ENCODE data around the gene CAMK2D. TPM values are rescaled to one million over a fixed set of nuclear protein-coding genes. Genes with fewer than 3 reads are reported as not detected.

CAMK2D gene
- total RNA-seq, 1 experiment from 2014 or later, result 9.0 TPM

DNA sequence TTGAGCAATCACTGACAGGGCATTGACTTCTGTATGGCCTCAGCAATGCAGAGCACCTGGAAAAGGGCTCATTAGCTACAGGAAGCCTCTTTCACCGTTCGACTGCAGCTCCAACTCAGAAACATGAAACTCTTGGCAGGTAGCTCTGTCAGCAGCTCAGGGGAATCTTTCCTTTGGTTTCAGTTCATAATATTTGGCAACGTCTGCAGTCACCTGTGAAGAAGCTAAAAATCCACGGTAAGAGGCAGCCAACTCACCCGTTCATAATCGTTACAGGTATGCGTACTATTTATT, 354.9 kb downstream of the CAMK2D start:
- Histone ChIP-seq H2BK120ac (ENCODE audit: low read depth, low read length, poor library complexity, severe bottlenecking) (no peak overlapping the region), H2BK5ac (ENCODE audit: insufficient read length, low read length) (no peak overlapping the region), H3K23me2 (ENCODE audit: insufficient read length, low read depth, low read length, poor library complexity, severe bottlenecking) (no peaks in the 10 kb centered on the region), H4K5ac (ENCODE audit: insufficient read length, low read depth, low read length) (no peak overlapping the region), H3K79me2 (ENCODE audit: insufficient read depth, low read length) (no peaks in the 10 kb centered on the region), H2AFZ (ENCODE audit: low read length) (no peak overlapping the region), H2BK15ac (ENCODE audit: low read depth, low read length) (no peak overlapping the region), H3K56ac (ENCODE audit: insufficient read length, low read depth, low read length) (no peak overlapping the region), H4K20me1 (ENCODE audit: control insufficient read depth, insufficient read depth, insufficient read length) (no peaks in the 10 kb centered on the region), H4K91ac (ENCODE audit: insufficient read length, low read depth, low read length) (no peak overlapping the region), H3K14ac (ENCODE audit: insufficient read depth, low read length) (no peak overlapping the region), H3K9me3 (ENCODE audit: control insufficient read depth, low read depth, low read length) (no peaks in the 10 kb centered on the region), H4K8ac (replicated peaks; ENCODE audit: insufficient read length, low read depth, low read length) (no peak overlapping the region), H3T11ph (ENCODE audit: low read length) (no peak overlapping the region), H2BK20ac (ENCODE audit: low read depth, low read length, poor library complexity, severe bottlenecking) (no peak overlapping the region), H3K27ac (ENCODE audit: insufficient read length, low read depth, low read length) (no peak overlapping the region), H3K18ac (ENCODE audit: insufficient read length, low read depth, low read length) (no peak overlapping the region), H3K4me1 (ENCODE audit: insufficient read depth, low read length) (no peaks in the 10 kb centered on the region), H3K79me1 (ENCODE audit: insufficient read depth, low read depth, low read length, poor library complexity, severe bottlenecking) (no peaks in the 10 kb centered on the region), H3K27me3 (ENCODE audit: insufficient read depth, low read length) (no peaks in the 10 kb centered on the region), H3K4me2 (ENCODE audit: insufficient read depth, insufficient read length, low read length) (no peak overlapping the region), H2AK5ac (ENCODE audit: insufficient read length, low read length) (no peak overlapping the region), H3K9ac (ENCODE audit: extremely low read depth, insufficient read length, low read length) (no peak overlapping the region), H3K23ac (ENCODE audit: insufficient read length, low read depth, low read length) (no peak overlapping the region), H3K4ac (ENCODE audit: low read depth, low read length) (no peak overlapping the region), H2BK12ac (ENCODE audit: insufficient read length, low read depth, low read length) (no peak overlapping the region)
- Mint-ChIP-seq H3K4me3 (no peak overlapping the region), H3K9me3 (no peaks in the 10 kb centered on the region; a peak in 1 of 5 replicates), H3K4me1 (peaks cover 12 to 13% of the 10 kb centered on the region in 2 experiments), H3K27ac (no peak overlapping the region), H3K27me3 (ENCODE audit: low read depth) (no peaks in the 10 kb centered on the region), H3K36me3 (ENCODE audit: insufficient read depth in 1 of 3, low read depth in 3 of 3) (no peaks in the 10 kb centered on the region)
- no CpG with 5 or more reads among the region's 7 CpGs for WGBS (ENCODE audit: extremely low coverage, insufficient read length, low lambda C conversion rate)
- TF ChIP-seq, protein P1, sequence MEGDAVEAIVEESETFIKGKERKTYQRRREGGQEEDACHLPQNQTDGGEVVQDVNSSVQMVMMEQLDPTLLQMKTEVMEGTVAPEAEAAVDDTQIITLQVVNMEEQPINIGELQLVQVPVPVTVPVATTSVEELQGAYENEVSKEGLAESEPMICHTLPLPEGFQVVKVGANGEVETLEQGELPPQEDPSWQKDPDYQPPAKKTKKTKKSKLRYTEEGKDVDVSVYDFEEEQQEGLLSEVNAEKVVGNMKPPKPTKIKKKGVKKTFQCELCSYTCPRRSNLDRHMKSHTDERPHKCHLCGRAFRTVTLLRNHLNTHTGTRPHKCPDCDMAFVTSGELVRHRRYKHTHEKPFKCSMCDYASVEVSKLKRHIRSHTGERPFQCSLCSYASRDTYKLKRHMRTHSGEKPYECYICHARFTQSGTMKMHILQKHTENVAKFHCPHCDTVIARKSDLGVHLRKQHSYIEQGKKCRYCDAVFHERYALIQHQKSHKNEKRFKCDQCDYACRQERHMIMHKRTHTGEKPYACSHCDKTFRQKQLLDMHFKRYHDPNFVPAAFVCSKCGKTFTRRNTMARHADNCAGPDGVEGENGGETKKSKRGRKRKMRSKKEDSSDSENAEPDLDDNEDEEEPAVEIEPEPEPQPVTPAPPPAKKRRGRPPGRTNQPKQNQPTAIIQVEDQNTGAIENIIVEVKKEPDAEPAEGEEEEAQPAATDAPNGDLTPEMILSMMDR (conservative IDR thresholded peaks at IDR 0.05), result no peak
- no peak for DNase-seq
